Activated CD4-positive, alpha-beta memory T cell treated with anti-CD3 and anti-CD28 coated beads for 36 hours (primary cell): Measurements from ENCODE around the gene RRP8. TPM values are rescaled to one million over a fixed set of nuclear protein-coding genes. Genes with fewer than 3 reads are reported as not detected.

Experiments
- CTCF ChIA-PET: fragments of 350-600 bp; sonication (Branson Sonifier 250); formaldehyde crosslinking; loops from one replicate; lab custom pipeline; 2021; ENCODE audit warnings: antibody characterized with exemption, inconsistent platforms; lab: Charles Lee
- POLR2A ChIA-PET: fragments of 350-600 bp; sonication (Branson Sonifier 250); formaldehyde crosslinking; loops from one replicate; lab custom pipeline; 2021; ENCODE audit warnings: antibody characterized with exemption; lab: Charles Lee
- DNase-seq: peaks from one replicate; pipeline ENCODE4 v3.0.0-alpha.2; 2020
- H3K27ac Mint-ChIP-seq: one replicate; pipeline ENCODE4 v1.8.0; 2021; ENCODE audit warnings: mixed read lengths
- H3K27me3 Mint-ChIP-seq: one replicate; pipeline ENCODE4 v1.8.0; 2021; ENCODE audit warnings: mixed read lengths
- H3K36me3 Mint-ChIP-seq: one replicate; pipeline ENCODE4 v1.8.0; 2021; ENCODE audit warnings: mixed read lengths
- H3K4me1 Mint-ChIP-seq: one replicate; pipeline ENCODE4 v1.8.0; 2021; ENCODE audit warnings: low read depth, mixed read lengths
- H3K4me3 Mint-ChIP-seq: one replicate; pipeline ENCODE4 v1.8.0; 2021; ENCODE audit warnings: mild to moderate bottlenecking, mixed read lengths
- H3K9me3 Mint-ChIP-seq: one replicate; pipeline ENCODE4 v1.8.0; 2021; ENCODE audit warnings: mixed read lengths
- intact Hi-C: fragments of 100-400 bp; cut with micrococcal nuclease; formaldehyde crosslinking; loops from one replicate; pipeline ENCODE4 v1.15.1; 2023
- total RNA-seq, 2 experiments: library from RNA; stranded (reverse); gene quantifications; one replicate each; pipeline ENCODE4 v1.2.3, GENCODE V29; 2021

RRP8 gene
- total RNA-seq, 2 experiments from 2014 or later: 34.9 to 37.5 TPM

GRCh38 chr11:6607190-6607795 lies 3.9 kb upstream of the RRP8 start:
- intact Hi-C loops: loop anchor here (1.0 to 2.0 kb wide), 2 partner anchors 128 to 193 kb away; no protein-coding TSS in a partner anchor
- no peak for DNase-seq
- Mint-ChIP-seq H3K9me3 (no peaks in the 10 kb centered on the region), H3K4me1 (peaks cover 4% of the 10 kb centered on the region), H3K4me3 (peak overlapping the region; percentile 40), H3K36me3 (peaks cover 46% of the 10 kb centered on the region), H3K27ac (no peak overlapping the region), H3K27me3 (no peaks in the 10 kb centered on the region)
- ChIA-PET CTCF (interaction anchor here (0.8 to 4.3 kb wide), 7 partner anchors 11 to 228 kb away, joined by 3 to 32 read pairs (median 6); partner anchors contain the start of genes MRPL17 and TPP1), POLR2A (interaction anchor here (0.9 to 3.4 kb wide), 3 partner anchors 11 to 76 kb away, joined by 3 to 23 read pairs (median 7); partner anchors contain the start of genes MRPL17 and TPP1)

- intact Hi-C loops: loop anchor here (1.0 to 2.0 kb wide), 3 partner anchors 64 to 192 kb away; no protein-coding TSS in a partner anchor
- DNase-seq: peak; percentile 82
- Mint-ChIP-seq H3K27ac (no peak overlapping the region), H3K9me3 (no peaks in the 10 kb centered on the region), H3K36me3 (peaks cover 46% of the 10 kb centered on the region), H3K27me3 (no peaks in the 10 kb centered on the region), H3K4me3 (no peak overlapping the region), H3K4me1 (peaks cover 10% of the 10 kb centered on the region)
- ChIA-PET POLR2A (interaction anchor here (1.9 to 3.4 kb wide), 2 partner anchors 12 to 77 kb away, joined by 7 to 23 read pairs; partner anchors contain the start of genes MRPL17 and TPP1), CTCF (interaction anchor here (0.8 to 4.3 kb wide), 5 partner anchors 11 to 227 kb away, joined by 3 to 32 read pairs (median 6); partner anchors contain the start of gene MRPL17)
Observed at GRCh38 chr11:6606471-6607189, 3.2 kb upstream of the RRP8 start.

- Mint-ChIP-seq H3K36me3 (peaks cover 32% of the 10 kb centered on the region), H3K27ac (no peak overlapping the region), H3K9me3 (no peaks in the 10 kb centered on the region), H3K27me3 (no peaks in the 10 kb centered on the region), H3K4me3 (no peak overlapping the region), H3K4me1 (peaks cover 15% of the 10 kb centered on the region)
- ChIA-PET CTCF (interaction anchor here (1.0 to 4.3 kb wide), 14 partner anchors 7 to 225 kb away, joined by 3 to 36 read pairs (median 6); partner anchors contain the start of genes MRPL17, TAF10 and TPP1), POLR2A (interaction anchor here (0.6 to 2.9 kb wide), 5 partner anchors 8 to 192 kb away, joined by 3 to 20 read pairs (median 4); partner anchors contain the start of genes ARFIP2, TIMM10B and TPP1)
- DNase-seq: no peak
- intact Hi-C loops: loop anchor here (1.0 kb wide), 5 partner anchors 8 to 153 kb away; partner anchors contain the start of genes MRPL17 and TAF10
Observed at GRCh38 chr11:6604790-6605189, 1.4 kb upstream of the RRP8 start.

- CTCF ChIA-PET: interaction anchor here (1.0 to 4.3 kb wide), 14 partner anchors 8 to 225 kb away, joined by 3 to 36 read pairs (median 6); partner anchors contain the start of genes MRPL17, TAF10 and TPP1
Observed at GRCh38 chr11:6604081-6604626, 738 bp upstream of the RRP8 start.

GRCh38 chr11:6602096-6602940 lies 1.1 kb downstream of the RRP8 start:
- Mint-ChIP-seq H3K36me3 (peaks cover 30% of the 10 kb centered on the region), H3K27me3 (no peaks in the 10 kb centered on the region), H3K4me3 (no peak overlapping the region), H3K9me3 (no peaks in the 10 kb centered on the region), H3K27ac (peak overlapping the region; percentile 2), H3K4me1 (peaks cover 33% of the 10 kb centered on the region)
- no peak for DNase-seq
- intact Hi-C loops: loop anchor here (2.0 kb wide), 1 partner anchor 72 kb away; no protein-coding TSS in a partner anchor
- ChIA-PET POLR2A (interaction anchor here (0.6 to 2.9 kb wide), 3 partner anchors 8 to 81 kb away, joined by 3 to 20 read pairs (median 13); partner anchors contain the start of genes MRPL17 and TPP1), CTCF (interaction anchor here (1.0 to 3.5 kb wide), 6 partner anchors 10 to 104 kb away, joined by 3 to 36 read pairs (median 10); partner anchors contain the start of genes MRPL17, TAF10 and TPP1)

More at GRCh38 chr11:6604081-6604626, 738 bp upstream of the RRP8 start:
- Mint-ChIP-seq H3K27me3 (no peaks in the 10 kb centered on the region), H3K27ac (no peak overlapping the region), H3K4me3 (no peak overlapping the region), H3K9me3 (no peaks in the 10 kb centered on the region), H3K4me1 (peaks cover 22% of the 10 kb centered on the region), H3K36me3 (peaks cover 32% of the 10 kb centered on the region)
- POLR2A ChIA-PET: interaction anchor here (0.6 to 2.9 kb wide), 7 partner anchors 9 to 202 kb away, joined by 3 to 20 read pairs (median 4); partner anchors contain the start of genes ARFIP2, MRPL17, TIMM10B and TPP1
- peak; percentile 72 for DNase-seq
- intact Hi-C loops: loop anchor here (1.0 kb wide), 5 partner anchors 8 to 153 kb away; partner anchors contain the start of genes MRPL17 and TAF10

- CTCF ChIA-PET: interaction anchor here (0.6 to 1.0 kb wide), 2 partner anchors 70 to 918 kb away, joined by 3 to 5 read pairs; no protein-coding TSS in a partner anchor
- intact Hi-C loops: no loop called here
- H3K36me3 Mint-ChIP-seq: peaks cover 31% of the 10 kb centered on the region
- no peak for DNase-seq
- no peaks in the 10 kb centered on the region for H3K27me3 Mint-ChIP-seq
- H3K4me3 Mint-ChIP-seq: no peak overlapping the region
- POLR2A ChIA-PET: no interaction called here
- no peak overlapping the region for H3K27ac Mint-ChIP-seq
- no peaks in the 10 kb centered on the region for H3K9me3 Mint-ChIP-seq
- peaks cover 34% of the 10 kb centered on the region for H3K4me1 Mint-ChIP-seq
Observed at GRCh38 chr11:6601041-6601461, 2.4 kb downstream of the RRP8 start.

- ChIA-PET CTCF (interaction anchor here (1.0 to 1.1 kb wide), 3 partner anchors 69 to 158 kb away, joined by 3 read pairs; partner anchors contain the start of gene MRPL17), POLR2A (interaction anchor here (0.7 to 0.8 kb wide), 2 partner anchors 9 to 67 kb away, joined by 3 to 4 read pairs; no protein-coding TSS in a partner anchor)
- H3K4me1 Mint-ChIP-seq: peaks cover 37% of the 10 kb centered on the region
- no peak for DNase-seq
- H3K27ac Mint-ChIP-seq: no peak overlapping the region
- intact Hi-C loops: no loop called here
- no peaks in the 10 kb centered on the region for H3K9me3 Mint-ChIP-seq
- no peak overlapping the region for H3K4me3 Mint-ChIP-seq
- peaks cover 31% of the 10 kb centered on the region for H3K36me3 Mint-ChIP-seq
- H3K27me3 Mint-ChIP-seq: no peaks in the 10 kb centered on the region
Observed at GRCh38 chr11:6599881-6600390, 3.5 kb downstream of the RRP8 start.

- Mint-ChIP-seq H3K27me3 (no peaks in the 10 kb centered on the region), H3K4me3 (no peak overlapping the region), H3K27ac (no peak overlapping the region), H3K4me1 (peaks cover 40% of the 10 kb centered on the region), H3K36me3 (peaks cover 34% of the 10 kb centered on the region), H3K9me3 (no peaks in the 10 kb centered on the region)
- POLR2A ChIA-PET: interaction anchor here (0.7 kb wide), 1 partner anchor 10 kb away, joined by 4 read pairs; no protein-coding TSS in a partner anchor
- CTCF ChIA-PET: interaction anchor here (0.9 to 1.1 kb wide), 4 partner anchors 68 to 158 kb away, joined by 3 read pairs; partner anchors contain the start of gene MRPL17
- DNase-seq: no peak
- intact Hi-C loops: no loop called here
Observed at GRCh38 chr11:6599449-6599848, 4.0 kb downstream of the RRP8 start.

GRCh38 chr11:6598555-6598954 lies 4.9 kb downstream of the RRP8 start:
- Mint-ChIP-seq H3K27me3 (no peaks in the 10 kb centered on the region), H3K4me3 (no peak overlapping the region), H3K36me3 (peaks cover 40% of the 10 kb centered on the region), H3K27ac (no peak overlapping the region), H3K4me1 (peaks cover 48% of the 10 kb centered on the region), H3K9me3 (no peaks in the 10 kb centered on the region)
- POLR2A ChIA-PET: no interaction called here
- no peak for DNase-seq
- intact Hi-C loops: no loop called here
- CTCF ChIA-PET: interaction anchor here (0.6 to 0.9 kb wide), 2 partner anchors 85 to 108 kb away, joined by 3 read pairs; partner anchors contain the start of gene MRPL17
